ENCODE data around the gene EDC3. TPM values are rescaled to one million over a fixed set of nuclear protein-coding genes. Genes with fewer than 3 reads are reported as not detected.

Gene EDC3
- total RNA-seq, 5 donors from 2014 or later (not counting 1 experiment from before 2014, with no cell fraction given): 31.8 to 49.4 (median 43.2) TPM

- peaks cover 8 to 15% of the 10 kb centered on the region in 2 experiments for H3K4me1 ChIP-seq (ENCODE audit: control insufficient read depth in 1 of 2, extremely low read depth in 1 of 2, insufficient read depth in 2 of 2, low read length in 2 of 2)
- H3K9me3 ChIP-seq: no peaks in the 10 kb centered on the region
- no peak overlapping the region for H3K27ac Mint-ChIP-seq
- CTCF ChIA-PET: no interaction called here
- no peak overlapping the region for H3K27ac ChIP-seq (ENCODE audit: low read length)
- no peak overlapping the region for H3K4me3 ChIP-seq (ENCODE audit: control insufficient read depth in 1 of 2, extremely low read depth in 1 of 2, low read length in 1 of 2)
- POLR2A ChIA-PET: no interaction called here
- ATAC-seq (replicated peaks in 1 of 4) (no peak), DNase-seq (no peak)
- H3K9me3 Mint-ChIP-seq: no peaks in the 10 kb centered on the region
- no peaks in the 10 kb centered on the region for H3K27me3 Mint-ChIP-seq
- peaks cover 16% of the 10 kb centered on the region for H3K36me3 Mint-ChIP-seq
- no peak overlapping the region for H3K4me3 Mint-ChIP-seq
- no CpG with 5 or more reads among the region's 1 CpG for WGBS (ENCODE audit: insufficient coverage)
- H3K27me3 ChIP-seq (replicated peaks in 1 of 2; ENCODE audit: control insufficient read depth in 2 of 2, extremely low read depth in 1 of 2, insufficient read depth in 2 of 2, low read length in 1 of 2): no peaks in the 10 kb centered on the region
- peaks cover 45 to 60% (median 55%) of the 10 kb centered on the region in 3 donors for H3K4me1 Mint-ChIP-seq
- peaks cover 3 to 6% of the 10 kb centered on the region in 2 donors for H3K36me3 ChIP-seq (ENCODE audit: control insufficient read depth in 2 of 2, extremely low read depth in 1 of 2, insufficient read depth in 1 of 2, low read length in 1 of 2)
Observed at GRCh38 chr15:74692327-74692726, 3.5 kb downstream of the EDC3 start.

GRCh38 chr15:74683758-74684157 is 12.1 kb downstream of the EDC3 start:
- Histone ChIP-seq H3K36me3 (ENCODE audit: control insufficient read depth in 2 of 2, extremely low read depth in 1 of 2, insufficient read depth in 1 of 2, low read length in 1 of 2) (peaks cover 0 to 10% of the 10 kb centered on the region in 2 donors), H3K27ac (ENCODE audit: low read length) (no peak overlapping the region), H3K4me1 (ENCODE audit: control insufficient read depth in 1 of 2, extremely low read depth in 1 of 2, insufficient read depth in 2 of 2, low read length in 2 of 2) (no peaks in the 10 kb centered on the region), H3K4me3 (ENCODE audit: control insufficient read depth in 1 of 2, extremely low read depth in 1 of 2, low read length in 1 of 2) (no peak overlapping the region), H3K9me3 (no peaks in the 10 kb centered on the region), H3K27me3 (replicated peaks in 1 of 2; ENCODE audit: control insufficient read depth in 2 of 2, extremely low read depth in 1 of 2, insufficient read depth in 2 of 2, low read length in 1 of 2) (no peaks in the 10 kb centered on the region)
- ATAC-seq (replicated peaks in 1 of 4) (no peak), DNase-seq (no peak)
- H3K36me3 Mint-ChIP-seq: peaks cover 30% of the 10 kb centered on the region
- POLR2A ChIA-PET: interaction anchor here (0.6 to 0.7 kb wide), 5 partner anchors 13 to 275 kb away, joined by 3 to 8 read pairs (median 5); no protein-coding TSS in a partner anchor
- no peaks in the 10 kb centered on the region for H3K27me3 Mint-ChIP-seq
- WGBS (ENCODE audit: insufficient coverage): no CpG with 5 or more reads among the region's 1 CpG
- peaks cover 13 to 24% (median 20%) of the 10 kb centered on the region in 3 donors for H3K4me1 Mint-ChIP-seq
- peaks cover 0 to 3% (median 3%) of the 10 kb centered on the region in 3 donors for H3K9me3 Mint-ChIP-seq
- no peak overlapping the region for H3K27ac Mint-ChIP-seq
- no peak overlapping the region for H3K4me3 Mint-ChIP-seq
- CTCF ChIA-PET: interaction anchor here in 1 of 2 donors (0.6 kb wide), 1 partner anchor 1610 kb away, joined by 3 read pairs; no protein-coding TSS in a partner anchor

- H3K4me3 Mint-ChIP-seq: no peak overlapping the region
- CTCF ChIA-PET: no interaction called here
- no peaks in the 10 kb centered on the region for H3K27me3 Mint-ChIP-seq
Observed at GRCh38 chr15:74682954-74683353, 12.9 kb downstream of the EDC3 start.

GRCh38 chr15:74680456-74680855 is 15.4 kb downstream of the EDC3 start:
- DNase-seq: no peak
- WGBS (ENCODE audit: insufficient coverage): no CpG with 5 or more reads among the region's 2 CpGs
- ChIA-PET POLR2A (no interaction called here), CTCF (no interaction called here)
- Histone ChIP-seq H3K4me1 (ENCODE audit: control insufficient read depth in 1 of 2, extremely low read depth in 1 of 2, insufficient read depth in 2 of 2, low read length in 2 of 2) (no peaks in the 10 kb centered on the region), H3K4me3 (ENCODE audit: control insufficient read depth in 1 of 2, extremely low read depth in 1 of 2, low read length in 1 of 2) (no peak overlapping the region), H3K36me3 (ENCODE audit: control insufficient read depth in 2 of 2, extremely low read depth in 1 of 2, insufficient read depth in 1 of 2, low read length in 1 of 2) (peaks cover 0 to 7% of the 10 kb centered on the region in 2 donors), H3K27me3 (replicated peaks in 1 of 2; ENCODE audit: control insufficient read depth in 2 of 2, extremely low read depth in 1 of 2, insufficient read depth in 2 of 2, low read length in 1 of 2) (no peaks in the 10 kb centered on the region), H3K27ac (ENCODE audit: low read length) (no peak overlapping the region), H3K9me3 (no peaks in the 10 kb centered on the region)
- Mint-ChIP-seq H3K4me3 (no peak overlapping the region), H3K9me3 (peaks cover 0 to 3% (median 3%) of the 10 kb centered on the region in 3 donors), H3K4me1 (peaks cover 13 to 28% (median 27%) of the 10 kb centered on the region in 3 donors), H3K27me3 (no peaks in the 10 kb centered on the region), H3K36me3 (peaks cover 27% of the 10 kb centered on the region), H3K27ac (no peak overlapping the region)
- ATAC-seq (replicated peaks in 1 of 4): no peak

More at GRCh38 chr15:74682954-74683353, 12.9 kb downstream of the EDC3 start:
- ATAC-seq (replicated peaks in 1 of 4) (no peak), DNase-seq (no peak)
- no peaks in the 10 kb centered on the region for H3K9me3 ChIP-seq
- H3K4me1 ChIP-seq (ENCODE audit: control insufficient read depth in 1 of 2, extremely low read depth in 1 of 2, insufficient read depth in 2 of 2, low read length in 2 of 2): no peaks in the 10 kb centered on the region
- H3K27me3 ChIP-seq (replicated peaks in 1 of 2; ENCODE audit: control insufficient read depth in 2 of 2, extremely low read depth in 1 of 2, insufficient read depth in 2 of 2, low read length in 1 of 2): no peaks in the 10 kb centered on the region
- no peak overlapping the region for H3K4me3 ChIP-seq (ENCODE audit: control insufficient read depth in 1 of 2, extremely low read depth in 1 of 2, low read length in 1 of 2)
- Mint-ChIP-seq H3K36me3 (peaks cover 30% of the 10 kb centered on the region), H3K4me1 (peaks cover 13 to 19% (median 16%) of the 10 kb centered on the region in 3 donors), H3K9me3 (peaks cover 0 to 3% (median 3%) of the 10 kb centered on the region in 3 donors), H3K27ac (no peak overlapping the region)
- POLR2A ChIA-PET: no interaction called here
- 84% methylated on average over 2 of the region's 3 CpGs for WGBS (ENCODE audit: insufficient coverage)
- H3K36me3 ChIP-seq (ENCODE audit: control insufficient read depth in 2 of 2, extremely low read depth in 1 of 2, insufficient read depth in 1 of 2, low read length in 1 of 2): peaks cover 0 to 10% of the 10 kb centered on the region in 2 donors
- no peak overlapping the region for H3K27ac ChIP-seq (ENCODE audit: low read length)

GRCh38 chr15:74676801-74677200 is 19.0 kb downstream of the EDC3 start:
- WGBS (ENCODE audit: insufficient coverage): no CpG with 5 or more reads among the region's 7 CpGs
- Mint-ChIP-seq H3K4me1 (peaks cover 13 to 23% (median 21%) of the 10 kb centered on the region in 3 donors), H3K9me3 (no peaks in the 10 kb centered on the region), H3K27me3 (no peaks in the 10 kb centered on the region), H3K36me3 (peaks cover 32% of the 10 kb centered on the region), H3K27ac (no peak overlapping the region), H3K4me3 (no peak overlapping the region)
- Histone ChIP-seq H3K4me3 (ENCODE audit: control insufficient read depth in 1 of 2, extremely low read depth in 1 of 2, low read length in 1 of 2) (no peak overlapping the region), H3K36me3 (ENCODE audit: control insufficient read depth in 2 of 2, extremely low read depth in 1 of 2, insufficient read depth in 1 of 2, low read length in 1 of 2) (peaks cover 0 to 15% of the 10 kb centered on the region in 2 donors), H3K9me3 (no peaks in the 10 kb centered on the region), H3K27me3 (replicated peaks in 1 of 2; ENCODE audit: control insufficient read depth in 2 of 2, extremely low read depth in 1 of 2, insufficient read depth in 2 of 2, low read length in 1 of 2) (no peaks in the 10 kb centered on the region), H3K4me1 (ENCODE audit: control insufficient read depth in 1 of 2, extremely low read depth in 1 of 2, insufficient read depth in 2 of 2, low read length in 2 of 2) (no peaks in the 10 kb centered on the region), H3K27ac (ENCODE audit: low read length) (no peak overlapping the region)
- ChIA-PET CTCF (interaction anchor here in 1 of 2 donors (0.7 to 1.5 kb wide), 2 partner anchors 11 to 315 kb away, joined by 3 to 5 read pairs; no protein-coding TSS in a partner anchor), POLR2A (no interaction called here)
- no peak for ATAC-seq (replicated peaks in 1 of 4)
- no peak for DNase-seq

GRCh38 chr15:74674161-74674560 is 21.7 kb downstream of the EDC3 start:
- H3K27ac Mint-ChIP-seq: no peak overlapping the region
- WGBS (ENCODE audit: insufficient coverage): 93% methylated on average over 3 of the region's 3 CpGs
- Histone ChIP-seq H3K27me3 (replicated peaks in 1 of 2; ENCODE audit: control insufficient read depth in 2 of 2, extremely low read depth in 1 of 2, insufficient read depth in 2 of 2, low read length in 1 of 2) (no peaks in the 10 kb centered on the region), H3K9me3 (no peaks in the 10 kb centered on the region), H3K4me3 (ENCODE audit: control insufficient read depth in 1 of 2, extremely low read depth in 1 of 2, low read length in 1 of 2) (no peak overlapping the region), H3K36me3 (ENCODE audit: control insufficient read depth in 2 of 2, extremely low read depth in 1 of 2, insufficient read depth in 1 of 2, low read length in 1 of 2) (peaks cover 0 to 31% of the 10 kb centered on the region in 2 donors), H3K27ac (ENCODE audit: low read length) (no peak overlapping the region), H3K4me1 (ENCODE audit: control insufficient read depth in 1 of 2, extremely low read depth in 1 of 2, insufficient read depth in 2 of 2, low read length in 2 of 2) (no peaks in the 10 kb centered on the region)
- no peaks in the 10 kb centered on the region for H3K9me3 Mint-ChIP-seq
- no peaks in the 10 kb centered on the region for H3K27me3 Mint-ChIP-seq
- no peak for ATAC-seq (replicated peaks in 1 of 4)
- no peak for DNase-seq
- peaks cover 38% of the 10 kb centered on the region for H3K36me3 Mint-ChIP-seq
- H3K4me1 Mint-ChIP-seq: peaks cover under 1 to 13% (median 12%) of the 10 kb centered on the region in 3 donors
- H3K4me3 Mint-ChIP-seq: no peak overlapping the region
- CTCF ChIA-PET: no interaction called here
- POLR2A ChIA-PET: interaction anchor here in 1 of 2 donors (0.7 kb wide), 1 partner anchor 28 kb away, joined by 6 read pairs; no protein-coding TSS in a partner anchor
